IPS-18c (cell line): Measurements from ENCODE around the gene ADRB1.

Source experiments
- H3K4me3 ChIP-seq: 2 replicates; pipeline ENCODE4 v1.7.0; 2013; ENCODE audit warnings: low read depth, mild to moderate bottlenecking, low read length, moderate library complexity; ENCODE audit not compliant: insufficient read depth
- H3K9me3 ChIP-seq: one replicate; pipeline ENCODE4 v1.6.1; 2013; ENCODE audit warnings: mild to moderate bottlenecking, low read length, moderate library complexity; ENCODE audit not compliant: control insufficient read depth, insufficient read depth

ADRB1 gene

DNA sequence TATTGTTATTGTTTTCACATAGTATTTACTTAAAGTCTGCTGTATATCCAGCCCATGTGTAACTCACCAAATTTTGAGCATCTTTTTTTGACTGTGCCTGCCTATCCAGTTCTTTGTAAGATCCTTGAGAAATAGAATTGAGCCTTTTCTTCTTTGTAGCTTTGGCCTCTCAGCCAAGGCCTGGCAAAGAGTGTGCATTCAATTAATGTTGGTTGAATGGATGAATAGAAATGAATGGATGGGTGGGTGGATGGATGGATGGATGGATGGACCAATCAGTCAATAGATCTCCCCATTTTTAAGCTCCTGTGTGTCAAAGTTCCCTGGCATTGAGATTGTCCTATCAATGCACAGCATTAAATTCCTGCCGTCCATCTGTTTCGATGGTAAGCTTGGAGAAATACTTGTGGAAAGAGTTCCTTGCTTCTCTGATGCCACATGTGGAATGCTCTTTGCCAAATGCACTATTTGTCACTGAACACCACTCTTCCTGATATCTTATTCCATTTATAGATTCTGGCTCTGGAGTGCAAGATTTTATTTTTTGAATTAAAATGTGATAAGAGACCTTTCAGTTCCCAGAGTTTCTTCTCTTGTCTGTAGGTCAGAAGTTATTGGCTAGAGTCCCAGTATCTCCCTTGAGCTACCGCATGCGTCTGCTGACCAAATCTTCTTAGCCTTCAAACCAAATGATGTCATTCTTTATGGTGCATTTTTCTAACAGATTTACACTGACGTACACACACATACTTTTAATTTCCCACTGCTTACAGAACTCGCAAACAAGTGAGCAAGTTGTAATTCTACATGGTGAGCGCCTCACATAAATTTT lies 20.7 kb upstream of the ADRB1 start:
- no peak overlapping the region for H3K4me3 ChIP-seq
- no peaks in the 10 kb centered on the region for H3K9me3 ChIP-seq

DNA sequence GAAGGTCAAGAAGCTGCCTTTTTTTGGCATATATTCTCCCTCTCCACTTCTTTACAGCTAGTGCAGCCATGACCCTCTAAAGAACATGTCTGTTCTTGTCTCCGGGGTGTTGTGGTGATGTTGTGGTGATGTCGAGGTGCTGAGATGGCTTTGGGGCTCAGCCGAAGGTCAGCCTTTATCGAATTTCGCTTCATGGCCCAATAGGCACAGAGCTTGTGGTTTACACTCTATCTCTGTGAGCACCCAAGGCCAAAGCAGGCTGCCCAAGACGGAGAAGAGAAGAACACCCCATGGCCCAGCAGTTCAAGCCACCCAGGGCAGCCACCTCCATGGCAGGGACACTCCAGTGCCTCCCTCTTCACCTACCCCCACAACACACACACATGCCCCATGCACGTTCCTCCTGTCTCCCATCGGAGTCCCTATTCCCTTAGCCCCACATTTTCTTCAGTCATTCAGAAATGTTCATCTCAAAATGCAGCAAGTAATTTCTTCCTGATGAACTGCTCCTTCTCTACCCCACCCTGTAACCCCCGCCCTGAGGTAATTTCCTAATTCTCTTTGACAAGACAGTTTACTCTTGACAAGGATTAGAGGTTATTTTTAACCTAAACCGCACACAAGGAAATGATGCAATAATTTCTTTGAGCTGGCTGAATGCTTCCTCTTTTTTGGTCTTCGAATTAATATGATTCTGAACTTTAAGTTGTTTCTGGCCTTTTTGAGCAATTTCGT lies 18.6 kb upstream of the ADRB1 start:
- no peaks in the 10 kb centered on the region for H3K9me3 ChIP-seq
- H3K4me3 ChIP-seq, result no peak overlapping the region

DNA sequence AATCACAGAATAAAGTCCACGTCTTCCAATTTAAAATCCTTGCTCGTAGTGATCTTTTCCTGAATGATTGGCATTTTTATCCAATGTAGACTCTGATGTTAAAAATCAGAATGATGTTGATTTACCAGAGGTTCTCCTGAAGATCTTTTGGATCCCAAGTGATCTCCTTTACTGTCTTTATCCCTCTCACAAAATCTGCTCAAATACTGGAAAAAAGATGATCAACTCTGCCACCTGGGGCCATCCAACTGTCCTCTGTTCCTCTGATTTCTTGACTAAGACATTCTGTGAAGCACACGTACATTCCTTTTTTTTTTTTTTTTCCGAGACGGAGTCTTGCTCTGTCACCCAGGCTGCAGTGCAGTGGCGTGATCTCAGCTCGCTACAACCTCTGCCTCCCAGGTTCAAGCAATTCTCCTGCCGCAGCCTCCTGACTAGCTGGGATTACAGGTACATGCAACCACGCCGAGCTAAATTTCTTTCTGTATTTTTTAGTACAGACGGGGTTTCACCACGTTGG lies 18.0 kb upstream of the ADRB1 start:
- Histone ChIP-seq H3K4me3 (no peak overlapping the region), H3K9me3 (no peaks in the 10 kb centered on the region)

DNA sequence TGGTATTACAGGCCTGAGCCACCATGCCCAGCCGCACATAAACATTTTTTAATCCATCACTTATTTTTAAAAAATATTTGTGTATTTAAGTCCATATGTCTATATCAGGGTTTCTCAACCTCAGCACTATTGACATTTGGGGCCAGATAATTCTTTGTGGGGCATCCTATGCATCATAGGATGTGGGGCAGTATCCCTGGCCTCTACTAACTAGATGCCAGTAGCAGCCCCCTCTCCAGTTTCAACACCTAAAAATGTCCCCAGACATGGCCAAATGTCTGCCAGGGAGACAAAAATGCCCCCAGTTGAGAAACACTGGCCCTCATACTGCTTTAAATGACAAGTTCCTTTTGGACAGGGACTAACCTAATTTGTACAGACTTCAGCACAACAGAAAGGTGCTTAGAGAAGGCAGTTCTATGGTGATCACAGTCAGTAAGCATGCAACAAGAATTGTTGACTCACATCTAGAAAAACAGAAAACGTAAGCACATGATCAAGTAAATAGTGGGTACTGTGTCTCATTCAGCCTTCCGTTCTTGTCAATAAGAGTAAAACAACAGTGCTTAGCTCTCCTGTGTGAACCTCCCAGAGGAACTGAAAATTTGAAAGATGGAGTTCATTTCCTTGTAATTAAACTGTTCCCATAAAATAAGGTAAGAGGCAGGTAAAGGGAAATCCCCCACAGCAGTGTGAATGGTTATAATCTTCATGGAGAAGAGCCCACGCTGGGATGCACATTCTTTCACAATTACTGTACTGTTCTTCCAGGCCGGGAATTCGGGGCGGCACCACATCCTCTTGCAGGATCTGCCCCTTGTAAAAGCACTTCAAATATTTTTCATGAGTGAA lies 17.3 kb upstream of the ADRB1 start:
- Histone ChIP-seq H3K4me3 (no peak overlapping the region), H3K9me3 (no peaks in the 10 kb centered on the region)

DNA sequence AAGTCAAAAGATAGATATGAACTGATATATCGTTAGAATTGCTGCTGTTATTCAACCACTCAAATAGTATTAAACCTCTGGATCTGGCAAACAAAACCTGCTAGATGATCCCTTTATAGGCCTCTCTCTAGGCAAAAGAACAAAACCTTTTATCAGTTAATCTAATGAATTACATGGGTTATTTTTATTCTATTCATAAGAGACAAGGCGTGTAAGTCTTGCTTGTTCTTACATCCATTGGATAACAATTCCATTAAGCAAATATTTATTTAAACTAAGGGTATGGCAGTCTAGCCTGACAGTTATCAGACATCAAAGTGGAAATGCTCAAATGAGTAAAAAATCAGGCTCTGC lies 16.6 kb upstream of the ADRB1 start:
- no peaks in the 10 kb centered on the region for H3K9me3 ChIP-seq
- no peak overlapping the region for H3K4me3 ChIP-seq

DNA sequence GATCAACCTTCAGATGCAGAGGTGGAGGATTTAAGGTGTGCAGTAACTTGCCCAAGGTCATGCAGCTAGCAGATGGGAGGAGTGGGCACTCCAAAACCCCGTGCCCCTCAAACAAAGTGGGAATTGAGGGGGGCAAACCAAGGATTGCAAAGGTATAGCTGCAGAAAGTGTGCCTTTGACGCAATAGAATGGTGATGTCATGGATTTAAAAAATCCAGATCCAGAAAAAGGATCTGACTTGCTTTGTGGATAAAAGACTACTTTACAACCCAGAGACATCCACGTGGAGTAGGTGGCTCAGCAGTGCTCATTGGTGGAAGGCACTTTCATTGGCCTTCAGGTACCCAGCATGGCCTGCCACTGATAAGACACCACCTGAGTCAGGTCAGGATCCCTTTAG lies 15.7 kb upstream of the ADRB1 start:
- no peak overlapping the region for H3K4me3 ChIP-seq
- no peaks in the 10 kb centered on the region for H3K9me3 ChIP-seq

DNA sequence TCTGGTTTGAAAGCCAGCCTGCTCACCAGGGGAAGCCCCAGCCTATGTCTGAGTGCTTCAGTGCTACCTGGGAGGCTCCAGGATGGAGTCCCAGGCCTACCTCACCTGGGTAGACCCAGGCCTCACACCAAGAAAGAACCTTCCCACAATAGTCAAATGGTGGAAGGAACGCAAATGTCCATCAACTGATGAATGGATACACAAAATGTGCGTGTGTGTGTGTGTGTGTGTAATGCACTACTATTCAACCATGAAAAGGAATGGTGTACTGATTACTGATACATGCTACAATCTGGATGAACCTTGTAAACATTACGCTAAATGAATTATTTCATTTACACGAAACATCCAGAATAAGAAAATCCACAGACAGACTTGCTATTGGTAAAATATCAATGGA lies 15.2 kb upstream of the ADRB1 start:
- no peak overlapping the region for H3K4me3 ChIP-seq

DNA sequence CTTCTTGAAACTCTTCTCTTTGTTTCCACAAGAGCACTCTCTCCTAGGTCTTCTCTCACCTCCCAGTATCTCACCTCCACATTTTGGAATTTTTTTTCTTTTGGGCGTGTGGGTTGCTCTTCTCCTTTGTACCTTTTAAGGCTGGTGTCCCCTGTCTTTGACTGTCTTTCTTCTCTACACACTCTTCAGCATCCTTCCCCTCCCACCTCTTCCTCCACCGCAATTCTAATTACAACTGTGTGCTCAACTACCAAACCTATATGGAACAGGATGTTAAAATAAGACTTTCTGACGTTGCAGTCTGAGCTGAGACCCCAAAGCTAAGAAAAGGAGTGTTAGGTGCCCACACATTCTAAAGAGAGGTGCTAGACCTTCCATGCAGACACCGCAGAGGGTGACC lies 14.0 kb upstream of the ADRB1 start:
- Histone ChIP-seq H3K9me3 (no peaks in the 10 kb centered on the region), H3K4me3 (no peak overlapping the region)

More for the DNA sequence above, 15.2 kb upstream of the ADRB1 start:
- no peaks in the 10 kb centered on the region for H3K9me3 ChIP-seq

DNA sequence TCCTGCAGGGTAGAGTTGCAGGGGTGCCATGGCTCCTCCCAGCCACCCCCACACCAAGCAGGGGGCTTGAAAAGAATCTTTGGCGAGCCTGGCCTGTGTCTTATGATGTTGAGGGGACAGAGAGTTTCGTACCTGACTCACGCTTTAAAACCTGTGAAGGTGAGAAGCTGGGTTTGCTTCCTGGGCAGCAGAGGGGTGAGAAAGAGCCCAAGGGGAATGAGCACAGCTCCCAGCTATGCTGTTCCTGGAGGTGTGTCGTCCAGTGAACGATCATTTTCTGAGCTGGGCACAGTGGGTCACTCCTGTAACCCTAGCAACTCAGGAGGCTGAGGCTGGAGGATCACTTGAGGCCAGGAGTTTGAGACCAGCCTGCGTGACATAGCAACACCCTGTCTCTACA lies 13.5 kb upstream of the ADRB1 start:
- H3K4me3 ChIP-seq, result no peak overlapping the region

DNA sequence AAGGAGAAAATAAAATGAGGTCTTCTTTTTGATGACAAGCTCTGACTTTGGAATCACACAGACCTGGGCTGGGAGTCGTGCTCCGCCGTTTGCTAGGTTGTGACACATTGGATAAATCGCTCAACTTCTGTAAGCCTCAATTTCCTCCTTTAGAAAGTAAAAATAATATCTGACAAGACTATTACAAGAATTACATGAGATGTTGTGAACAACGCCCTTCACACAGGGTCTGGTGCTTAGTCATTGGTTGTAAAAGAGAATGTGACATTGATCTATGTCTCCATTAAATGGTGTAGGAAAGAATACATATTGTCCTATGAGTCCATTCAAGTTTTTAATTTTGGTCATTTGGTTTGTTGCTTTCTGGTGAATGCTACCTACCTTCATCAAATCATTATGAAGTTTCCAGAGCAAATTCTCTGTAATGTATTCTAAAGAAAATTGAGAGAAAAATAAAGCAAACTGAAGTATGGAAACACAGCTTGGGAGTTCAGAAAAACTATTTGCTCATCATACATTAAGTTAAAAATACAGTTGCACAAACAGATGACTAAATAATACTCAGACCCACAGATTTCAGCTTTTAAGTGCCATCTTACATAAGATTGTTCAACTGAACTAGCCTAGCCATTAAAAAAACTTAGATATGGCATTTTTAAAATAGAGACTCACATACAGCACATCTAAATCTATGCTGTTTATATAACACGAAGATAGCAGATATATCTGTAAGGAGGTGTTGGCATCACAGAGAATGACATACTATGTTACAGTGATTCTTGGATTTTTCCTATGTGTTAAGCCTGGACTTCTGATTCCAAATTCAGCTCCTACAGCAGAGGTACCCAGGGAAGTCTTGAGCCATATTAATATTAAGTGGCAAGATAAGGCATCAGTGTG lies 12.3 kb upstream of the ADRB1 start:
- Histone ChIP-seq H3K4me3 (no peak overlapping the region), H3K9me3 (no peaks in the 10 kb centered on the region)

More for the DNA sequence above, 13.5 kb upstream of the ADRB1 start:
- H3K9me3 ChIP-seq, result no peaks in the 10 kb centered on the region

DNA sequence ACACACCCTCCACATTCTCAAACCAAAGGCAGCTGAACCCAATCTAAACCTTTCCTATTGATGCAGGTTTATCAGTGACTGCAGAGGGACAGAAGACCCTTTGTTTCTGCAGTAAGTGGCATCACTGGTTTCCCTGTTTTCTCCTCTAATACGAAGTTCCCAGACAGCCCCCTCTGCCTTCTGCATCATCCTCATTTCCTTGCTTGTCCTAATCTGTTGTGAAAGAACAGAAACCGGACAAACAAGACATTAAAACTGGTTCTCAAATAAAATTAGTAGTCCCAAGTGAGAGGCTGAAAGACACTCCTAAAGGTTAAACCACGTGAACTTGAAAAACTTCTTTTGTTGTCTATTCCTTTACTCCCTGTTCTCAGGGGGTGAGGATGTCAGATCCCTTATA lies 10.1 kb upstream of the ADRB1 start:
- Histone ChIP-seq H3K9me3 (no peaks in the 10 kb centered on the region), H3K4me3 (no peak overlapping the region)

DNA sequence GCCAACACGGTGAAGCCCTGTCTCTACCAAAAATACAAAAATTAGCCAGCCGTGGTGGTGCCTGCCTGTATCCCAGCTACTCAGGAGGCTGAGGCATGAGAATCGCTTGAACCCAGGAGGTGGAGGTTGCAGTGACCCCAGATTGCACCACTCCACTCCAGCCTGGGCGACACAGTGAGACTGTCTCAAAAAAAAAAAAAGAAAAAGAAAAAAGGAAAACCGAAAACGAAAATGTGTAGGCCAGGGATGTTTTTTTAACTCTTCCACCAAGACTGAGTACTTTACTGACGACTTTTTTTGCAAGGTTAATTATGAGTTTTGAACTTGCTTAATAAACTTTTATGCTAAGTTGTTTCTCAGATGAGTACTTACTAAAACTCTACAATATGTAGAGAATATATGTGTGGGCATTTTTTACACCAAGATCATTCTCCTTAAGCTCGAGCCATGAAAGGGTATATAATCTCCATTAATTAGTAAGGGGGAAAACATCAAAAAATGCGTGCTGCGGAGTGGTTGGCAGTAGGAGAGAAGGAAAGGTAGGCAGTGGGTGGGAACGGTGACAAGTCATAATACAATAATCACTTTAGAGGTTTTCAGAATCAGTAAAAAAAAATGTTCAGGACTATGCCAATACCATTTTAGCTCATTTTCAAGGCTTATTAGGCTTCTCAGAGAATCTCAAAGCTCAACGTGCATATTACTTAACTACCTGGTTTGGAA lies 8.6 kb upstream of the ADRB1 start:
- no peak overlapping the region for H3K4me3 ChIP-seq
- H3K9me3 ChIP-seq, result no peaks in the 10 kb centered on the region

DNA sequence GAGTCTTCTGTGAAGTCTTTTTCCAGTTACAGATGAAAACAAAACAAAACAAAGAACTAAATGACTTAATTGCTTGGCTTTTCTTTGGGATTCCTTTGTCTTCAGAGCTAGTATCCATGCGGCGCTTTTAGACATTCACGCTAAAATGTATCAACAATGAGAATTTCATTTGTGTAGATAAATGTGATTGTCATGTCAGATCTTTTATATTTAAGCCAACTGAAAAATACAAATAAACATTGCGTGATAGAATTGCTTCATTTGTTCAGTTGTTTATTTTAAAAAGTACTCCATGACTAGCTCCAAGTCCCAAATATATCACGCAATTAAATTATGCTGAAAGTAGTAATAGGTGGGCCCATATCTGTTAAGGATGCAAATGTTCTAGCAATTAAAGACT lies 7.9 kb upstream of the ADRB1 start:
- no peaks in the 10 kb centered on the region for H3K9me3 ChIP-seq
- H3K4me3 ChIP-seq, result no peak overlapping the region

DNA sequence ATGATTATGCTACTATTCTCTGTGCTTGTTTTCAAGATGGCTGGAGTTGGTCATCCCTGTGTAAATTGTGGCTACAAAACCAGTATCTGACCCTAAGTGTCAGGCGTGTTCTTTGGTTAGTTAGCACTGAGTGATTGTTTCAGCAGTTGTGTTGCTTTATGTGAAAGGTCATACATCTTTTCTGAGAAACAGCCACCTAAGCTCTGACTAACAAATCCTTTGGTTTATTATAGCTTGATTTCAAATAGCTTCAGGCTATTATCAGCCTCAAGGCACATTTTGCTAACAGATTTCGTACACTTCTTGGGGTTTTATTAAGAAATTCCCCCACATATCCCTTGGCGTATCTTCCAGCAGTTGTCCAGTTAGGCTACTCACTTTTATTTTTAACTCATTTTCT lies 4.8 kb upstream of the ADRB1 start:
- H3K9me3 ChIP-seq, result no peaks in the 10 kb centered on the region

DNA sequence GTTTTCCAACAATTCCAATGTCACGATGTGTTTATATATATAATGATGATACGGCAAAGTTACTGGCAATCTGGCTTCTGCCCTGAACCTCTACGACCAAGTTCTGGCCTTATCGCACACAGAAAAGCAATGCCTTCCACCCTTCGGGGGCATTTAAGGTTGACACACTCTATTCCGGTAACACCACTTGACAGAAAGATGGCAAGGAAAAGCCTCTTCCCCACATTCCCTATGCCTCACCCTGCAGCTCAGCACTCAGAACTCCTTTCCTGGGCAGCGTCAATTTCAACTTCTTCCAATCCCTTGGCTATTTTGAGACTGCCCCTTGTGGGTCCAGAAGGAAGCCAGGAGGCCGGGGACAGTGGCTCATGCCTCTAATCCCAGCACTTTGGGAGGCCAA lies 2.5 kb upstream of the ADRB1 start:
- no peaks in the 10 kb centered on the region for H3K9me3 ChIP-seq

More for the DNA sequence above, 4.8 kb upstream of the ADRB1 start:
- H3K4me3 ChIP-seq, result no peak overlapping the region

DNA sequence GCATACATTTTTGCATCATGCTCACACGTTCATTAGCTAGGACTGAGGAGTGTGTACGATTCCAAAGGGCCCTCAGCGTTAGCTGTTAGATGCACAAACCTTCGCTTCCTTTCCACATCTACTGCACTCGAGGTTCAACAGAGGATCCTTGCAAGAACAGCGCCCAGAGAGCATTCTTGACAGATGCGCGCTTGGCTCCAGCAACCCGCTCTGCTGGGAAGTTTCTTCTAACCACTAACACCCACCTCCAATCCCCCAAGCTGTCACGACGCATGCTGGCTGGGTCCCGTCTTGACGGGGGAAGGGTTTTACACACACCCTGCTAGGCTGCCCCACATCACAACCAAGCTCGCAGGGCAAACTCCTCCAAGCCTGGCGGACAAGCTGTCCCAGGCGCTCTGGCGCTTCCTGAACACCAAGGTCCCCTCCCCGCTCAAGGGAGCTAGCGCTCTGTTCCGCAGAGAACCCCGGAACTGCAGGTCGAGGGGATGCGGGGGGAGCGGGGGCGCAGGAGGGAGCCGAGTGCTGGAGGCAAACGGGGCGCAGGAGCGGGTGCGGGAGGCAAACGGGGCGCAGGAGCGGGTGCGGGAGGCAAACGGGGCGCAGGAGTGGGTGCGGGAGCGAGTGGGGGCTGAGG lies 653 bp upstream of the ADRB1 start:
- no peaks in the 10 kb centered on the region for H3K9me3 ChIP-seq
- peak overlapping the region; percentile 63 for H3K4me3 ChIP-seq

More for the DNA sequence above, 2.5 kb upstream of the ADRB1 start:
- no peak overlapping the region for H3K4me3 ChIP-seq
